HepG2 (cell line): Measurements from ENCODE around the gene JAG1. TPM values are rescaled to one million over a fixed set of nuclear protein-coding genes. Genes with fewer than 3 reads are reported as not detected.
A peak's percentile ranks its signal among the peaks of the same experiment; 100 is the strongest.

Experiments used
- ARNT2 ChIP-seq: sonication (generic); formaldehyde crosslinking; IDR thresholded peaks from 2 replicates; pipeline ENCODE4 v1.8.0; 2022; ENCODE audit warnings: mild to moderate bottlenecking, low read depth, missing genetic modification reagents, moderate library complexity
- EP300 ChIP-seq, 3 experiments: sonication (generic) in 1 of 3; formaldehyde crosslinking in 1 of 3; IDR thresholded peaks; 2 replicates each; pipeline versions ENCODE4 v1.5.1 to v1.6.1; 2011 to 2020; ENCODE audit warnings: low read depth in 2 of 3, low read length in 2 of 3, borderline replicate concordance in 1 of 3, improper control_type of control experiment in 1 of 3, mild to moderate bottlenecking in 1 of 3, missing genetic modification reagents in 1 of 3, moderate library complexity in 1 of 3
- ETV5 ChIP-seq: IDR thresholded peaks from 2 replicates; pipeline ENCODE4 v1.6.1; 2018; ENCODE audit warnings: missing biosample characterization, missing genetic modification reagents, inconsistent platforms, borderline replicate concordance
- FOXK1 ChIP-seq: sonication (generic); formaldehyde crosslinking; IDR thresholded peaks from 2 replicates; pipeline ENCODE4 v1.4.0; 2020; ENCODE audit warnings: low read depth, missing genetic modification reagents, borderline replicate concordance
- HNF4G ChIP-seq, 2 experiments: sonication (generic) in 1 of 2; formaldehyde crosslinking in 1 of 2; IDR thresholded peaks; 2 replicates each; pipeline versions ENCODE4 v1.4.0 to v1.6.1; 2011 to 2020; ENCODE audit warnings: borderline replicate concordance in 2 of 2, low read depth in 2 of 2, mild to moderate bottlenecking in 2 of 2, low read length in 1 of 2, missing genetic modification reagents in 1 of 2, moderate library complexity in 1 of 2
- MTA1 ChIP-seq: sonication (generic); formaldehyde crosslinking; IDR thresholded peaks from 2 replicates; pipeline ENCODE4 v1.4.0; 2020; ENCODE audit warnings: missing genetic modification reagents, mild to moderate bottlenecking, borderline replicate concordance
- PPARG ChIP-seq: conservative IDR thresholded peaks from 2 replicates; pipeline ENCODE4 v1.6.1; 2016; ENCODE audit warnings: missing biosample characterization, missing genetic modification reagents
- RBM22 ChIP-seq: fragments of 200-400 bp; formaldehyde crosslinking; optimal IDR thresholded peaks from 2 replicates; pipeline ENCODE3; 2017; ENCODE audit warnings: mild to moderate bottlenecking, low read length, moderate library complexity
- RXRB ChIP-seq: IDR thresholded peaks from 2 replicates; pipeline ENCODE4 v1.6.1; 2016; ENCODE audit warnings: borderline replicate concordance, missing genetic modification reagents, missing compliant biosample characterization
- SNRNP70 ChIP-seq: fragments of 200-400 bp; formaldehyde crosslinking; IDR thresholded peaks from 2 replicates; pipeline ENCODE4 v1.6.1; 2017; ENCODE audit warnings: mild to moderate bottlenecking, low read depth, low read length, moderate library complexity
- SPEN ChIP-seq: sonication (generic); formaldehyde crosslinking; IDR thresholded peaks from 2 replicates; pipeline ENCODE4 v1.5.1; 2020; ENCODE audit warnings: low read depth, mild to moderate bottlenecking, missing genetic modification reagents
- ZMYM3 ChIP-seq: sonication (generic); formaldehyde crosslinking; IDR thresholded peaks from 2 replicates; pipeline ENCODE4 v1.5.1; 2020; ENCODE audit warnings: mild to moderate bottlenecking, missing genetic modification reagents
- ZMYM4 ChIP-seq: sonication (generic); formaldehyde crosslinking; IDR thresholded peaks from 2 replicates; pipeline ENCODE4 v1.8.1; 2023; ENCODE audit warnings: mild to moderate bottlenecking, missing genetic modification reagents
- ZNF331 ChIP-seq: sonication (generic); formaldehyde crosslinking; IDR thresholded peaks from 2 replicates; pipeline ENCODE4 v1.4.0; 2020; ENCODE audit warnings: missing genetic modification reagents
- ZNF605 ChIP-seq: sonication (generic); formaldehyde crosslinking; IDR thresholded peaks from 2 replicates; pipeline ENCODE4 v1.8.0; 2022; ENCODE audit warnings: mild to moderate bottlenecking, missing genetic modification reagents
- ZNF746 ChIP-seq: sonication (generic); formaldehyde crosslinking; IDR thresholded peaks from 2 replicates; pipeline ENCODE4 v1.8.0; 2022; ENCODE audit warnings: mild to moderate bottlenecking, missing genetic modification reagents
- ZNF761 ChIP-seq: sonication (generic); formaldehyde crosslinking; conservative IDR thresholded peaks from 2 replicates; pipeline ENCODE4 v1.4.0; 2020; ENCODE audit warnings: mild to moderate bottlenecking, missing genetic modification reagents
- ZSCAN5A ChIP-seq: sonication (generic); formaldehyde crosslinking; IDR thresholded peaks from 2 replicates; pipeline ENCODE4 v1.8.0; 2022; ENCODE audit warnings: mild to moderate bottlenecking, missing genetic modification reagents, borderline replicate concordance
- polyA plus RNA-seq, 8 experiments: library from polyadenylated mRNA; depleted of rRNA in 3 of 8; stranded (reverse) in 7 of 8; unstranded in 1 of 8; fragments of >200 nt; fragmentation: Illumina TruSeq in 4 of 8; extraction: Trizol in 4 of 8; gene quantifications; 2 replicates each; pipeline versions ENCODE4 v1.2.1 to v1.2.3, GENCODE V29; 2011 to 2016; ENCODE audit warnings: low read depth in 4 of 8, missing spikeins in 1 of 8, mixed read lengths in 1 of 8; ENCODE audit not compliant: insufficient read depth in 1 of 8
- total RNA-seq, 5 experiments: library from RNA; depleted of rRNA; stranded (reverse); fragments of >200 nt; fragmentation: Illumina TruSeq; extraction: Trizol; gene quantifications; 2 replicates each; pipeline ENCODE4 v1.2.3, GENCODE V29; 2016; ENCODE audit warnings: low read depth in 1 of 5
- TF ChIP-seq, protein P1 (sequence below): sonication (generic); formaldehyde crosslinking; IDR thresholded peaks from 2 replicates; pipeline ENCODE4 v1.5.1; 2020; ENCODE audit warnings: mild to moderate bottlenecking, missing genetic modification reagents, moderate library complexity

The JAG1 gene
- total and polyA plus RNA-seq, 2 of the 13 experiments (the other 11 are each of a cell fraction or from before 2014, with no cell fraction given): 47.1 to 56.3 TPM

GRCh38 chr20:10652660-10653261 lies 21.0 kb downstream of the JAG1 start (continued):
- TF ChIP-seq HNF4G (IDR thresholded peaks at IDR 0.05; ENCODE audit: borderline replicate concordance, low read depth, low read length) (peak; percentile 42; the same call in 1 of the 2 replicates), HNF4G (CRISPR knock-in tag; IDR thresholded peaks at IDR 0.05; ENCODE audit: borderline replicate concordance, low read depth) (no peak), SNRNP70 (no peak), ARNT2 (CRISPR knock-in tag) (0 out of 2 replicates have a peak, but pooled peaks have one; percentile 33), RBM22 (peak; percentile 65), FOXK1 (CRISPR knock-in tag) (no peak), ETV5 (CRISPR knock-in tag) (0 out of 2 replicates have a peak, but pooled peaks have one; percentile 28), ZNF605 (CRISPR knock-in tag) (peak; percentile 83; the same call in 1 of the 2 replicates), ZNF746 (CRISPR knock-in tag) (no peak), EP300 (IDR thresholded peaks at IDR 0.05; ENCODE audit: low read depth in 2 of 2, low read length in 2 of 2) (peak; percentile 28 to 81; a peak in 3 of 4 replicates), EP300 (CRISPR knock-in tag; IDR thresholded peaks at IDR 0.05; ENCODE audit: borderline replicate concordance) (peak; percentile 66; the same call in 1 of the 2 replicates), ZNF761 (CRISPR knock-in tag) (0 out of 2 replicates have a peak, but pooled peaks have one; percentile 55), ZNF331 (CRISPR knock-in tag) (peak; percentile 68; the same call in 1 of the 2 replicates), ZMYM3 (CRISPR knock-in tag) (peak; percentile 51; the same call in 1 of the 2 replicates), PPARG (peak; percentile 93), RXRB (CRISPR knock-in tag) (peak; percentile 58; the same call in 1 of the 2 replicates), ZSCAN5A (CRISPR knock-in tag) (peak; percentile 34; the same call in 1 of the 2 replicates), MTA1 (CRISPR knock-in tag) (peak; percentile 74; the same call in 1 of the 2 replicates), ZMYM4 (CRISPR knock-in tag) (peak; percentile 73; the same call in 1 of the 2 replicates), SPEN (CRISPR knock-in tag) (peak; percentile 29; the same call in 1 of the 2 replicates)
- TF ChIP-seq, protein P1, sequence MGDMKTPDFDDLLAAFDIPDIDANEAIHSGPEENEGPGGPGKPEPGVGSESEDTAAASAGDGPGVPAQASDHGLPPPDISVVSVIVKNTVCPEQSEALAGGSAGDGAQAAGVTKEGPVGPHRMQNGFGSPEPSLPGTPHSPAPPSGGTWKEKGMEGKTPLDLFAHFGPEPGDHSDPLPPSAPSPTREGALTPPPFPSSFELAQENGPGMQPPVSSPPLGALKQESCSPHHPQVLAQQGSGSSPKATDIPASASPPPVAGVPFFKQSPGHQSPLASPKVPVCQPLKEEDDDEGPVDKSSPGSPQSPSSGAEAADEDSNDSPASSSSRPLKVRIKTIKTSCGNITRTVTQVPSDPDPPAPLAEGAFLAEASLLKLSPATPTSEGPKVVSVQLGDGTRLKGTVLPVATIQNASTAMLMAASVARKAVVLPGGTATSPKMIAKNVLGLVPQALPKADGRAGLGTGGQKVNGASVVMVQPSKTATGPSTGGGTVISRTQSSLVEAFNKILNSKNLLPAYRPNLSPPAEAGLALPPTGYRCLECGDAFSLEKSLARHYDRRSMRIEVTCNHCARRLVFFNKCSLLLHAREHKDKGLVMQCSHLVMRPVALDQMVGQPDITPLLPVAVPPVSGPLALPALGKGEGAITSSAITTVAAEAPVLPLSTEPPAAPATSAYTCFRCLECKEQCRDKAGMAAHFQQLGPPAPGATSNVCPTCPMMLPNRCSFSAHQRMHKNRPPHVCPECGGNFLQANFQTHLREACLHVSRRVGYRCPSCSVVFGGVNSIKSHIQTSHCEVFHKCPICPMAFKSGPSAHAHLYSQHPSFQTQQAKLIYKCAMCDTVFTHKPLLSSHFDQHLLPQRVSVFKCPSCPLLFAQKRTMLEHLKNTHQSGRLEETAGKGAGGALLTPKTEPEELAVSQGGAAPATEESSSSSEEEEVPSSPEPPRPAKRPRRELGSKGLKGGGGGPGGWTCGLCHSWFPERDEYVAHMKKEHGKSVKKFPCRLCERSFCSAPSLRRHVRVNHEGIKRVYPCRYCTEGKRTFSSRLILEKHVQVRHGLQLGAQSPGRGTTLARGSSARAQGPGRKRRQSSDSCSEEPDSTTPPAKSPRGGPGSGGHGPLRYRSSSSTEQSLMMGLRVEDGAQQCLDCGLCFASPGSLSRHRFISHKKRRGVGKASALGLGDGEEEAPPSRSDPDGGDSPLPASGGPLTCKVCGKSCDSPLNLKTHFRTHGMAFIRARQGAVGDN (CRISPR knock-in tag): peak; percentile 33; the same call in 1 of the 2 replicates
